Stimulated activated CD8-positive, alpha-beta memory T cell treated with anti-CD3 and anti-CD28 coated beads, Interleukin-2, amount 100 ng/mL, for 1 hour (primary cell): ENCODE data around the gene KLHL22.
"Not testable (repeated sequence)": the region's sequence is repeated elsewhere in the genome, so short reads cannot be mapped to it uniquely, and the experiment has no call there.

Experiments
- DNase-seq, 2 donors: peaks; one replicate each; pipeline ENCODE4 v3.0.0-alpha.2; 2020; ENCODE audit warnings: low read depth in 2 of 2

Gene KLHL22

DNA sequence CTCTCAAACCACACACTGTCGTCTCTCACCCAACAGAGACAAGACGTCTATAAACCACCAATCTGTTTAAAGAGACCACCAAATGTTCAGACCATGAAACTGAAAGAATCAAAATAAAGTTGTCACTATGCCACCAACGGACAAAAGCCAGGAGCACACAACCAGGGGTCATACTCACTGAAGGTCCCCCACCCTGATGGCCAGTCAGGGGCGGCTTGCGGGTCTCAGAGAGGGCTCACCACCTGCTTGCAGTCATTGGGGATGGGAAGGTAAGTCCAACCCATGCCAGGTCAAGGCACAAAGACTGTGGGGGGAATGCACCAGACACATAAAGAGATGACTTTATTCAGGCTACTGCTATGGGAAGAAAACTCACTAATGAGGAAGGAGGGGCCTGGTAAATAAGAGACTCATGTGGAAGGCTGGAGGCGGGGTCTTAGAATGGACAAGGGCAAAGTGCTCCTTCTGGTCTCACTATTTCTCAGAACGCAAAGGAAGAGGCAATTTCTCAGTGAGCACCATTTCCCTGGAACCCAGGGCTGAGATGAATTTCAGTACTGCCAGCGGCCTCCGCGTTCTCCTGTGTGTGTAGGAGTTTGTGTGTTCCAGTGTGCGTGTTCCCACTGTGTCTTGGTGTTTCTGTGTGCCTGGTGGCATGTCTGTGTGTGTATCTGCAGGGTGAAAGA is 75.3 kb downstream of the KLHL22 start:
- no peak for DNase-seq

DNA sequence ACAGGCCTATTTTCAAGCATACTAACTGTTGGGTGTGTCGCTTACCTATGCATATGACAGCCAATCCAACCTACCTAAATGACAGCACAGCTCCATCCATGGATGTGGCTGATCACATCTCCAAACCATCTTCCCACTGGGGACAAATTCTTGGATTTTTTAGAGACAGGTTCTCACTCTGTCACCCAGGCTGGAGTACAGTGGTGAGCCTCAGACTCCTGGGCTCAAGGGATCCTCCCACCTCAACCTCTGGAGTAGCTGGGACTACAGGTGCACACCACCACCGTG is 76.0 kb downstream of the KLHL22 start:
- no peak for DNase-seq

DNA sequence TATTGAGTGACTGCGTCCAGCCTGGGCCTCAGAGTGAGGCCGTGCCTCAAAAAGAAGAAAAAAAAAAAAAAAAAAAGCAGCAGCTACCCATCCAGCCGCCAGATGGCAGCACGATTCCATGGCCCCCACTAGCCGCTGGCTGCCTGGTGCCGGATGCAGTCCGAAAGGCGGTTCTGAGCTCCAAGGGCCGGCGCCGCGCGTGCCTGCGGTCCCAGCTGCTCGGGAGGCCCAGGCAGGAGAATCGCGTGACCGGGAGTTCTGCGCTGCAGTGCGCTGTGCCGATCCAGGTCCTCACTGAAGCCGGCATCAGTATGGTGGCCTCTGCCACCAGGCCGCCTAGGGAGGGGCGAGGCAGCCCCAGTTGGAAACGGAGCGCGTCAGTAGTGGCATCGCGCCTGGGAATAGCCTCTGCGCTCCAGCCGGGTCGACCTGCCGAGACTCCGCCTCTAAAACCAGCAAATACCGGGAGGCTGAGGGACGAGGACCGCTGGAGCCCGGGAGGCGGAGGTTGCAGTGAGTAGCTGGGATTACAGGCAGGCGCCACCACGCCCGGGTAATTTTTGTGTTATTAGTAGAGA is 77.3 kb downstream of the KLHL22 start:
- peak; percentile 32 to 61 for DNase-seq

DNA sequence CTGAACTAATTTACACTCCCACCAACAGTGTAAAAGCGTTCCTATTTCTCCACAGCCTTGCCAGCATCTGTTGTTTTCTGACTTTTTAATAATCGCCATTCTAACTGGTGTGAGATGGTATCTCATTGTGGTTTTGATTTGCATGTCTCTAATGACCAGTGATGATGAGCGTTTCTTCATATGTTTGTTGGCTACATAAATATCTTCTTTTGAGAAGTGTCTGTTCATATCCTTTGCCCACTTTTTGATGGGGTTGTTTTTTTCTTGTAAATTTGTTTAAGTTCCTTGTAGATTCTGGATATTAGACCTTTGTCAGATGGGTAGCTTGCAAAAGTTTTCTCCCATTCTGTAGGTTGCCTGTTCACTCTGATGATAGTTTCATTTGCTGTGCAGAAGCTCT is 79.9 kb downstream of the KLHL22 start:
- DNase-seq: not testable (repeated sequence)

DNA sequence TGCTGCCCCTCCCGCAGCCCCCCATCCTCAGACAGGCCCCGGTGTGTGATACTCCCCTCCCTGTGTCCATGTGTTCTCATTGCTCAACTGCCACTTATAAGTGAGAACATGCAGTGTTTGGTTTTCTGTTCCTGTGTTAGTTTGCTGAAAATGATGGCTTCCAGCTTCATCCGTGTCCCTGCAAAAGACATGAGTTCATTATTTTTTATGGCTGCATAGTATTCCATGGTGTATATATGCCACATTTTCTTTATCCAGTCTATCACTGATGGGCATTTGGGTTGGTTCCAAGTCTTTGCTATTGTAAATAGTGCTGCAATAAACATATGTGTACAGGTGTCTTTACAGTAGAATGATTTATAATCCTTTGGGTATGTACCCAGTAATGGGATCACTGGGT is 80.4 kb downstream of the KLHL22 start:
- not testable (repeated sequence) for DNase-seq

DNA sequence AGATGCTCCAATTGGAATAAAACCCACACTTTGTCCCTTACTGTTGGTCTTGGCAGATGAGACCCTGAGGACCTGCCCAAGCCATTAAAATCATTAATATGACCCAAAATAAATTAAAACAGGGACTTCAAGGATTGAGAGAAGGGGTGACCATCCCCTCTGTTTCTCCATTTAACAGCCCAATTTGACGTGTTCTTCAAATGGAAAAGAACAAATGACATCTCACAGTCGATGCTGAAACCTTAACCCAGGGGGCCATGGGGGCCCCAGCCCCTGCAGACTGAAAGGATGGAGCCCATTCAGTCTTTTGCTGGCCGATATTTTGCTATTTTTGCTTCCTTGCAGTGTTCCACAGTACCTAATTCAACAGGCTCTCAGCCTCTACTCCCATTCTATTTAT is 81.1 kb downstream of the KLHL22 start:
- DNase-seq: no peak

DNA sequence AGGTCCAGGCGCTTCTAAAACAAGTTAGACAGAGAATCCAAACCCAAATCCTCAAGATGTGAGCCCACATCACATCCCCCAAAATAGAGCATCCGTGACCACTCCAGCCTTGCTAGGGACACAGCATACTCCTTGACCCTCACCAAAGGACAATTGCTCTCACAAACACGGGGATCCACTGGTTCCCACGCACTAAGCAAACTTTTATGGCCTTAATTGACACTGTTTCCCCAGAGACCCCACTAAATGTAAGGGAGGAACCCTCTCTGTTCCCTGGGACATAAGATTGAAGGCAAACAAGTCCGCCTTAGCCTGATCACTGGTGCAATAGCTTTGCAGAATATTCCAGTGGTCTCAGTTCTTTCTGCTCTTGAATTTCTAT is 81.5 kb downstream of the KLHL22 start:
- no peak for DNase-seq

DNA sequence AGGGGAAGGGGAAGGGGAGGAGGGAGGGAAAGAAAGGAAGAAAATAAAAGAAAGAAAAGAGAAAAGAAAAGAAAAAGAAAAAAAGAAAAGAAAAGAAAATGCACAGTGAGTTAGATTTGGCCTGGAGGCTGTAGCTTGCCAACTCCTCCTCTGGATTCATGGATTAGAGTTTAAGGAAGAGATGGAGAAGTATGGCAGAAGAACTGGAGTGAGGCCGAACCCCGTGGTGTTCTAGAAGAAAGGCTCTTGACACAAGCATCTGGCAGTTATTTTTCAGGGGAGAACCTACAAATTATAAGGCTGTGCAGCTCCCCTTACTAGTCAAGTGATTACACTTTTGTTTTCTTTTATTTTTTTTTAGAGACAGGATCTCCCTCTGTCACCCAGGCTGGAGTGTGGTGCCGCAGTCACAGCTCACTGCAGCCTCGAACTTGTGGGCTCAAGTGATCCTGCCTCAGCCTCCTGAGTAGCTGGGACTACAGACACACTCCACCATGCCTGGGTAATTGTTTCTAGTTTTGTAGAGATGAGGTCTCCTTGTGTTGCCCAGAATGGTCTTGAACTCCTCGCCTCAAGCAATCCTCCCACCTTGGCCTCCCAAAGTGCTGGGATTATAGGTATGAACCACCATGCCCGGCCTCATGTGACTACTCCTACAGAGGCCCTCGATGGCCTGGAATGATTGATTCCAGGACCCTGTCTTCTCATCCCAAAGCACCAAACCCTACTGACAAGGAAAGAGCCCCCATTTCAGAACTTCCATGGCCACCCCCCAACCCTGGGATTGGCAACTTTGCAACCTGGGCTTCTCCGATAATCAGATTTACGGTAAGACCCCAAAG is 82.2 kb downstream of the KLHL22 start:
- DNase-seq: no peak

DNA sequence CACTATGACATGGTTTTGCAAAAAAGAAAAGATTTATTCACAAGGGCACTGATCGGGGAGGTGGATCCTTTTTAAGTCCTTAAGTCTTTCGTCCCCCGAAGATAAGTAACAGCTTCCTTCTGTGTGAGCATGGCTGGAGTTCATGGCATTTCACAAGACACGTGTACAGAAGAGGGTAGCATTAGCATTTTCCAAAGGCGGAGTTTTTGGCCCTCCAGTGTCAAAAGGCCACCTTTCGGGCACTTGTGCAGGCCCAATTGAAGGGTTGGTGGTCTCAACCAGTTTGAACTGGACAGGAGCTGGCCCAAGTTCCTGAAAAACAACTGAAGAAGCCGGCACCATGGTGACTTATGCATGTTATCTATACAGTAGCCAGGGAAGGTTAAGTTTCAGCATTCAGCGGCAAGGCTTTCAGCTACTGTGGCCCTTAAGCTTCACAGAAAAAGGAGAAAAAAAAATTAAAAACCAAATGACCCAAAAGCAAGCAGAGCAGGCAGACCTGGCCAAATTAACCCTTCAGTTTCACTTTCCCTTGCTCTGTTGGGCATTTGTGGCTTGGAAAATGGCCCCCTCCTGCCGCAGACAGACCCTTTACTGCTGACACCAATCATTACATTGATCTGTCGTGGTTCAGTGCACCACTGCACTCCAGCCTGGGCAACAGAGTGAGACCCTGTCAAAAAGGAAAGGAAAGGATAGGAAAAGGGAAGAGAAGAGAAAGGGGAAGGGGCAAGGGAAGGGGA is 83.0 kb downstream of the KLHL22 start:
- no peak for DNase-seq

DNA sequence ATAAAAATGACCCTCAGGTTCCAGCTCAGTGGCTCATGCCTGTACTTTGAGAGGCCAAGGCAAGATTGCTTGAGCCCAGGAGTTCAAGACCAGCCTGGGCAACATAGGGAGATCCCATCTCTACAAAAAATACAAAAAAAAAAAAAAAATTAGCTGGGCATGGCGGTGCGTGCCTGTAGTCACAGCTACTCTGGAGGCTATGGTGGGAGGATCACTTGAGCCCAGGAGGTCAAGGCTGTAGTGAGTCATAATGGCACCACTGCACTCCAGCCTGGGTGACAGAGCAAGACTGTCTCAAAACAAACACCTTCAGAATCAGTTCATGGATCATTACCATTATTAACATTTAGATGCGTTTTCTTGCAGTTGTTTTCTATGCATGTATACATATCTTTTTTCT is 86.2 kb downstream of the KLHL22 start:
- not testable (repeated sequence) for DNase-seq

DNA sequence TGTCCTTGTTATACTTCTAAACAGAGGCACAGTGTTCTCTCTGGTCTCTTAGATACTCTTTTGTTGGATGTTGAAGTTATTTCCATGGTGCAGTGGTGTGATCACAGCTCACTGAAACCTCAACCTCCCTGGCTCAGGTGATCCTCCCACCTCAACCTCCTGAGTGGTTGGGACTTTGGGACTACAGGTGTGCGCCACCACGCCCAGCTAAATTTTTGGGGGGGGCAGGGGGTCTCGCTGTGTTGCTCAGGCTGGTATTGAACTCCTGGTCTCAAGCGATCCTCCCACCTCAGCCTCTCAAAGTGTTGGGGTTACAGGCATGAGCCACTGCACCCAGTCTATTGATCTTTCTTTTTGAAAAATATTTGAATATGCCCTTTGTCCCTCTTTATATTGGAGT is 86.7 kb downstream of the KLHL22 start:
- no peak for DNase-seq

DNA sequence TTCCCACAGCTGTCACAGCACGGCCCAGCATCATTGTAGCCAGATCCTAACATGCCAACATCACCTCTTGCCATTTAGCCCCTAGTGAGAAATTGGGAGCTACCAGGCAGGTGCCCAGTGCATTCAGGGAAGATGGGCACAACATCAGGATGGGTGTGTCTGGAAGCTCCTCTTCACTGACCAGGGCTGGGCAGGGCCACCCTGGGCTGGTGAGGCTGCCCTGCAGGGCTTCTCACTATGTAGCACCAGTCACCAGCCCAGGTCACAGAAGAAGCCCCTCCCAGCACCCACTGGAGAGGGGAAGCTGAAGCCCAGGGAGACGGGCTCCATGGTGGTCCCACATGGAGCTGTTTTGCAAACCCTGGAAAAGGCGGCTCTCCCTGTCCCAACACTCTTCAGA is 87.8 kb downstream of the KLHL22 start:
- DNase-seq: no peak

DNA sequence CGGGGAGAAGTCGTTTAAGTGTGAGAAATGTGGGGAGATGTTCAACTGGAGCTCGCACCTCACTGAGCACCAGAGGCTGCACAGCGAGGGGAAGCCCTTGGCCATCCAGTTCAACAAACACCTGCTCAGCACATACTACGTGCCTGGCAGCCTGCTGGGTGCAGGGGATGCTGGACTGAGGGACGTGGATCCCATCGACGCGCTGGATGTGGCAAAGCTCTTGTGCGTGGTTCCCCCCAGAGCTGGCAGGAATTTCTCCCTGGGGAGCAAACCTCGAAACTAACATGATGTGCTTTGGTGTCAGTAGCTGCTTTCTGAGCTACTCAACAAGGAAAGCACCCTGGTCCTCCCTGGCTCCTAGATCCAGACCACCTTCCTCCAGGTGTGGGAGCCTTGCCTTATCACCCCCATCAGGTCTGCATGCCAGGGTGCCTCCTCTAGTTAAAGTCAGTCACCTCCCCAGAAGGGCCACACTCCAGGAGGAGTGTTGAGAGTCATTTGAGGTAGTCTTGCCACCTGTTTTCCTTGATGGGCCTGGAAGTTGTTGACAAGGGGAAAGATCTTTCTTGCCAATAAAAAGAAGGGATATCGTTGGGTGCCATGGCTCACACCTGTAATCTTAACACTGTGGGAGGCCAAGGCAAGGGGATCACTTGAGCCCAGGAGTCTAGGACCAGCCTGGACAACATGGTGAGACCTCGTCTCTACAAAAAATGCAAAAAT is 88.7 kb downstream of the KLHL22 start:
- no peak for DNase-seq

DNA sequence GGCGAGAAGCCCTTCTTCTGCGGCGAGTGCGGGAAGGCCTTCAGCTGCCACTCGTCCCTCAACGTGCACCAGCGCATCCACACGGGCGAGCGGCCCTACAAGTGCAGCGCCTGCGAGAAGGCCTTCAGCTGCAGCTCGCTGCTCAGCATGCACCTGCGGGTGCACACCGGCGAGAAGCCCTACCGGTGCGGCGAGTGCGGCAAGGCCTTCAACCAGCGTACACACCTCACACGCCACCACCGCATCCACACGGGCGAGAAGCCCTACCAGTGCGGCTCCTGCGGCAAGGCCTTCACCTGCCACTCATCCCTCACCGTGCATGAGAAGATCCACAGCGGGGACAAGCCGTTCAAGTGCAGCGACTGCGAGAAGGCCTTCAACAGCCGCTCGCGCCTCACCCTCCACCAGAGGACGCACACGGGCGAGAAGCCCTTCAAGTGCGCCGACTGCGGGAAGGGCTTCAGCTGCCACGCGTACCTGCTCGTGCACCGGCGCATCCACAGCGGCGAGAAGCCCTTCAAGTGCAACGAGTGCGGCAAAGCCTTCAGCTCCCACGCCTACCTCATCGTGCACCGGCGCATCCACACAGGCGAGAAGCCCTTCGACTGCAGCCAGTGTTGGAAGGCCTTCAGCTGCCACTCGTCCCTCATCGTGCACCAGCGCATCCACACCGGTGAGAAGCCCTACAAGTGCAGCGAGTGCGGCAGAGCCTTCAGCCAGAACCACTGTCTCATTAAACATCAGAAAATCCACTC is 89.5 kb downstream of the KLHL22 start:
- no peak for DNase-seq

DNA sequence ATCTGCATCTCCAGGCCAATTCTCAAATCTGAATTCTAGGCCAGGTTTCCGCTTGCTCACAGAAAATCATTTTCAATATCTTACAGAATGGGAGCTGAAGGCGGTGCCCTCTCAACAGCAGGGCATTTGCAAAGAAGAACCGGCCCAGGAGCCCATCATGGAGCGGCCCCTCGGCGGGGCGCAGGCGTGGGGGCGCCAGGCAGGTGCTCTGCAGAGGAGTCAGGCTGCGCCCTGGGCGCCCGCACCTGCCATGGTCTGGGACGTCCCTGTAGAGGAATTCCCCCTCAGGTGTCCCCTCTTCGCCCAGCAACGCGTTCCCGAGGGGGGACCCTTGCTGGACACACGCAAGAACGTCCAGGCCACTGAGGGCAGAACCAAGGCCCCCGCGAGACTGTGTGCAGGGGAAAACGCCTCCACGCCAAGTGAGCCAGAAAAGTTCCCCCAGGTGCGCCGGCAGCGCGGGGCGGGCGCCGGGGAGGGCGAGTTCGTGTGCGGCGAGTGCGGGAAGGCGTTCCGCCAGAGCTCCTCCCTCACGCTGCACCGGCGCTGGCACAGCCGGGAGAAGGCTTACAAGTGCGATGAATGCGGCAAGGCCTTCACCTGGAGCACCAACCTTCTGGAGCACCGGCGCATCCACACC is 90.2 kb downstream of the KLHL22 start:
- no peak for DNase-seq

DNA sequence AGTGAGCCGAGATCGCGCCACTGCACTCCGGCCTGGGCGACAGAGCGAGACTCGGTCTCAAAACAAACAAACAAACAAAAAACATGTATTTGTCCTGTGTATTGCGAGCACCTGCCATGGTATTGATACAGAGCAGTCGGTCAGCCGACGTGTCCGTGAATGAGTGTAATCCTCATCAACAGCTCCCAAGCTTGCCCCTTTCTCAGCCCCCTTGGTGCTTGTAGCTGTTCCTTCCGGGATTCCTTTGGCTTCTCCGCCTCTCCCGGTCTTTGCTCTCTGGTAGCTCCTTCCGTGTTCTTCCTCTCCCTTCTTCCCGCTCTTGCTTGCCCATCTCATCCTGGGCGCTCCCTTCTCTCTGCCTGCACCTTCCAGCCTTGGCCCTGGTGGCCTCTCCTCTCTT is 90.7 kb downstream of the KLHL22 start:
- no peak for DNase-seq

DNA sequence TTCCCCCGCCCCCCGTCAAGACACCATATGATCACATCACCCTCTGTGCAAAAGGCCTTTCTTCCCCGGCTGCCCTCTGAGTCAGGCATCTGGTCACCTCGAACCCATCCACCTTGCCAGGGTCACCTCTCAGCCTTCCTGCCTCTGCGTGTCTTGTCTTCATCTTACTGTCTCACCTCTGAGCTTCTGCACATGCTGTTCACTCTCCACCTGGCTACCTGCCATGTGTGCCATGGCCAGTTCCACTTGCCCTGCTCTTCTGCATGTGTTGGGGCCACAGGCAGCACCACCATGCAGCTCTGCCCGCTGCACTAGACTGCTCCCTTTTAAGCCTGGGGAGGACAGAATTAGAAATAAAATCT is 91.8 kb downstream of the KLHL22 start:
- DNase-seq: no peak

DNA sequence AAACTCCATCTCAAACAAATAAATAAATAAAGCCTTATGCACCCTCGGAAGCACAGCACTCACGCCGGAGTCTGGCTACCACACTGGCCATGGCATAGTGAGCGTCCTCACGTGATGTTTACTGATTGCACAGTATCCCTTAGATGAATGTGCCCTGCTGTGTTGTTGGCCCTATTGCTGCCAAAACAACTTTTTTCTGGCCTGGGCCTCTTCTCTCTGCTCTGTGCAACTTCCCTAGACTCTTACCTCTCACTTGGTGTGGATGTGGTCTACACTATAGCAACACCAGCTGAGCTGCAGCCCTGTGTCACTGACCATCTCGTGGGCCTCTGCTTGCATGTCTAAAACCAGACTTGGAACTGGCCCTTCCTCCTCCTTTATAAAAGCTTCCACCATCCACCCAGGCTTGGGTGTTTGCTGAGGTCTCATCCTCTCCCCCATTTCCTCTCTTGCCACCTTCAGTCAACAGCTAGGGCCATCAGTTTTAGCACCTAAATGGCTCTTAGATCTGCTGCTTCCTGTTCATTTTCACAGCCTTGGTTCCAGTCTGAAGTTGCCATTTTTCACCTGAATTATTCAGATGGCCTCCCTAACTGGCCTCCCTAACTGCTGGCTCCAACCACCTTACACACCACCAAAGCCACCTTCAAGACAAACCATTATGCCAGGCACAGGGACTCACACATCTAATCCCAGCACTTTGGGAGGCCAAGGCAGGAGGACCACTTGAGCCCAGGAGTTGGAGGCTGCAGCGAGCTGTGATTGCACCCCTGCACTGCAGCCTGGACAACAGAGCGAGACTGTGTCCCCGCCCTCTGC is 92.4 kb downstream of the KLHL22 start:
- no peak for DNase-seq

DNA sequence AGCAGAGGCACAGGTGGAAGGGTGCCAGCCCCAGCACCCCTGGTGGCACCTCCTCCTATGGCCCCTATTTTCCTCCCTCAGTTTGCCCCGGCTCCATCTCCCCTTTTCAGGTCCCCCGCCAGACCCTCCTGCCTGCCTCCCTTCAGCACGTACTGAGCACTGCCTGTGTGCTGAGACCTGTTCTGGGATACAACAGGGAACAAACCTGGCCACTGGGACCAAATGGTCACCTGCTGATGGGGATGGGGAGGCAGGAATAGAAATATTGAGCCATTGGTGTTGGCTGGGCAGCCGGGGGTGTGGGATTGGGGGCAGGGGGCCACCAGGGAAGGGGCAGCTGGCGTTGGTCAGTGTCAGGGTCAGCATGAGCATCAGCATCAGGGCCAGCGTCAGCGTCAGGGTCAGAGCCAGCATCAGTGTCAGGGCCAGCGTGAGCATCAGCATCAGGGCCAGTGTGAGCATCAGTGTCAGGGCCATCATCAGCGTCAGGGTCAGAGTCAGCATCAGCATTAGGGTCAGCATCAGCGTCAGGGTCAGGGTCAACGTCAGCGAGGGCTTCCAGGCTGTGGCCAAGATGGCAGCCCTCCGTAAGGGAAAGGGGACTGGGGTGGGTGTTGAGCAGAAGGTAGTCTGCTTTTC is 94.1 kb downstream of the KLHL22 start:
- DNase-seq: no peak
